Dermis blood vessel endothelial cell (primary cell): ENCODE data around the gene ZDHHC11B. TPM values are rescaled to one million over a fixed set of nuclear protein-coding genes. Genes with fewer than 3 reads are reported as not detected.
"Not testable (repeated sequence)": the region's sequence is repeated elsewhere in the genome, so short reads cannot be mapped to it uniquely, and the experiment has no call there.

ENCODE experiments used
- DNase-seq: peaks from one replicate; pipeline ENCODE4 v3.0.0; 2010
- total RNA-seq: library from RNA; depleted of rRNA; stranded (reverse); fragments of >200 nt; gene quantifications from 2 replicates; pipeline ENCODE4 v1.2.3, GENCODE V29; 2014

Gene ZDHHC11B
- total RNA-seq, 1 donor from 2014 or later: 0.17 TPM

DNA sequence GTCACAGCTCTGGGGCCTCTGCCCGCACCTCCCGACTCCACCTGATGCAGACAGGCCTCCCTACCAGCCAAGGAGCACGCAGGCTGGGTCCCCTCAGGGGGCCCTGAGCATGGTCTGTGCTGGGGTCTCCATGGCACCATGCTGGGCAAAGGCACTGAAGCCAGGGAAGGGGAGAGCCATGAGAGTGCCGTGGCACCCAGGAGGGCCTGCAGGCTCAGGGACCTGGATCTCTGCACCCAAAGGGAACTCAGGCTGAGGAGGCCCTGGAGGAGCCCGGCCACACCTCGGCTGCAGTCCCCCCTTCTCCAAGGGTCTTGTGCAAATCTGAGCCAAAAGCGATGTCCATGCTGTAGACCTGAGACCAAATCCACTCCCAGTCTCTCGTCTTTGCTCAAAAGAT lies 32.5 kb downstream of the ZDHHC11B start:
- not testable (repeated sequence) for DNase-seq

DNA sequence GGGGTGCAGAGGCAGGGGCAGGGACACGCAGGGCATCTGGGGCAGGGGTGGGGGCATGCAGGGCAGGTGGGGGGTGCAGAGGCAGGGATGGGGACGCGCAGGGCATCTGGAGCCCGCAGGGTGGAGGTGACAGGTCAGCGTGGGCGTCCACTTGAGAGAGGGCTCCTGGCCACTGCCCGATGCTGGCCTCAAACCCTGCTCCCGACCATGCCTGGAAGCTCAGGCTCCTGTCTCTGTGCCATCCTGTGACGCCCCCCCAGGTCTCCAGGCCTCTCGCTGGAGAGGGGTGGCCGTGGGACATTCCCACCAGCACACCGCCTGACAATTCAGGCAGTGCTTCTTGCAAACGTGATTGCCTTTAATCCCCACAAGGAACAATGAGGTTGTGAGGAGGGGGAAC lies 33.0 kb downstream of the ZDHHC11B start:
- no peak for DNase-seq

DNA sequence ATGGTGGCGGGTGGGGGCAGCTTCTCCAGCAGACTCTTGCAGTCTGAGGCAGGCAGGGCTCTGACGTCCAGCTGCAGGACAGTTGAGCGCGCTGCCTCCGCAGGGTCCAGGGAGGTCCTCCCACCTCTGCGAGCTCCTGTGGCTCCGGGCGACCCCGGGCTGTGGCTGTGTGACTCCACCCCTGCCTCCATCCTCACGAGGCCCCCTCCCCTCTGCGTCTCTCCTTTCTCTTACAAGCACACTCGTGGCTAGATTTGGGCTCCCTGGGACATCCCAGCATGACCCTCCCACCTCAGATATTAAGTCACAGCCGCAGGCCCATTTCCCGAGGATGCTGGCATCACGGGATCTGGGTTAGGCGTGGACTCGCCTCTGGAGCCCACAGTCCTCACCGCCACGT lies 34.3 kb downstream of the ZDHHC11B start:
- DNase-seq: not testable (repeated sequence)

DNA sequence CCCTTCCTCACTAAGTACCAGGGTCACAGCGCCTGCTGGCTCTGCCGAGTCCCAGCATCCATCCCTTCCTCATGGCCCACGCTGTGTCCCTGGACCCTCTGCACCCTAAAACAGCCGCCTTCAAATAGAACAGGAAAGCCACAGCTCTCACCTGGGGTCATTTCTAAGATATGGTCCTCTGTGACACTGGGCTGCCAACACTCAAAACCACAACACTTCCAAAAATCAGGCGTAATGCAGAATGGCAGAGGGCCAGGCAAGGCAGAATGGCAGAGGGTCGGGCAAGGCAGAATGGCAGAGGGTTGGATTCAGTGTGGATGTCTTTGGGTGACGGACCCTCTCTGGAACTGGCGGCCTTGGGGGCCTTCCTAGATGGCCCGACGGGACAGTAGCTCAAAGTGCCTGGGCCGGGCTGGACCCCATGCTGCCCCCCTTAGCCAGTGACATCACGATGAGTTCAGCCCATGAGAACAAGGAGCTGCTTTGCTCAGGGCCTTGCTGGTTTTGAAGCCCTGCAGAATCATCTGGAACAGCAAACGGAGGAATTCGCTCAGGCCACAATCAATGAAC lies 35.3 kb downstream of the ZDHHC11B start:
- no peak for DNase-seq

DNA sequence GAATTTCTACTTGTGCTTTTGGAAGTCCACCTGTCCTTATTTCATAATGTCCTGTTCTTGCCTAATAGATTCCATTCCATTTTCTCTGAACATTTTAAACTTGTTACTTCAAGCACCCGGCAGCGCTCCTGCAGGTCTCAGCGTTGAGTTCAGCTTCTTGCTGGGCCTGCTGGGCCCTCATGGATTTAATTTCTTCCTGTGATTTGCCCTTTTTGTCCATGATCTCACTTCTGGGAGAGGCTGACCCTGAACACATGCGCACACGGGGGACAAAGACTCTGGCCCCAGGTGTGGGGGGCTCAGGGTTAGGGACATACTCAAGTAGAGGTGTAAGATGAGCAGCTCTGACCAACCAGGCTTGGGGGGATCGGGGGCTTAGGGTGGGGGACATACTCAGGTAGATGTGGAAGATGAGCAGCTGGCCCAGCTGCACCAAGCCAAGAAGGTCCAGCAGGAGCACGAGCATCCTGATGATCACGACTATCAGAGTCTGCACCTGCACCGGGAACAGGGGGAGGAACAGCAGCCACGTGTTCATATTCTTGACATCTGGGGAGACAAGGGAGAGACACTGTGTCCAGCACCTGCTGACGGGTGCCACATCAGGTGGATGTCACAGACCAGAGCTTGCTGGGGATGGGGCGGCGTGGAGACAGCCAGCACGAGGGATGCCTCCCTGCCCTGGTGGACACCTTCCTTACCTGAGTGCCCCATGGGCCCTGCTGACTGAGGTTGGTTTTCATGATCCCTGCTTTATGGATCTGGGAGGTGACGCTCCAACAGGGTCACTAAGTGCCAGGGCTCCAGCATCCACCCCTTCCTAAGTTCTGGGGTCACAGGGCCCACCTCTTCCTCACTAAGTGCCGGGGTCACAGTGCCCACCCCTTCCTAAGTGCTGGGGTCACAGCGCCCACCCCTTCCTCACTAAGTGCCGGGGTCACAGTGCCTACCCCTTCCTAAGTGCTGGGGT lies 36.2 kb downstream of the ZDHHC11B start:
- not testable (repeated sequence) for DNase-seq

DNA sequence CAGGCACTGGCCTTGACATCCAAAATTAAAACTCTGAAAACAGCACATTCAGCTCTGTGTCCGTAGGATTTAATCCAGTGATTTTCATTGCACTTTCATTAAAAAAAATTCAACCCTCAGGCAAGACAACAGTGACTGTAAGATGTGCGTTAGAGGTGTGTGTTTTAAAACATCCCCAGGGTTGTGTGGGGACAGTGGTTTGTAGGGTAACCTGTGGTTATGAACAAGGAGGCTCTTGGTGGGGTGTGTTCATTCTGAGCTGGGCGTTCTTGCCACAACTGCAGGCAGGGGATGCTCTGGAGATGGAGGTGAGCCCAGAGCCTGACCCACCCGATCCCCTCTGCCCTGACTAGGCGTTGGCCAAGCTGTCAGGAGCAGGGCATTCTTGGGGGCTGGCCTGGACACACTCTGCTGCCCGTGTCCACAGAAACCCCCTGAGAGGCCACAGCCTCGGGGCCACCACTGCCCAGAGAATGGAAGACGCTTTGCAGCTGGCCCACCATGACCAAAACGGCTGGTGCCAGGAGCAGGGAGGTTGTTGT lies 37.2 kb downstream of the ZDHHC11B start:
- DNase-seq: not testable (repeated sequence)

DNA sequence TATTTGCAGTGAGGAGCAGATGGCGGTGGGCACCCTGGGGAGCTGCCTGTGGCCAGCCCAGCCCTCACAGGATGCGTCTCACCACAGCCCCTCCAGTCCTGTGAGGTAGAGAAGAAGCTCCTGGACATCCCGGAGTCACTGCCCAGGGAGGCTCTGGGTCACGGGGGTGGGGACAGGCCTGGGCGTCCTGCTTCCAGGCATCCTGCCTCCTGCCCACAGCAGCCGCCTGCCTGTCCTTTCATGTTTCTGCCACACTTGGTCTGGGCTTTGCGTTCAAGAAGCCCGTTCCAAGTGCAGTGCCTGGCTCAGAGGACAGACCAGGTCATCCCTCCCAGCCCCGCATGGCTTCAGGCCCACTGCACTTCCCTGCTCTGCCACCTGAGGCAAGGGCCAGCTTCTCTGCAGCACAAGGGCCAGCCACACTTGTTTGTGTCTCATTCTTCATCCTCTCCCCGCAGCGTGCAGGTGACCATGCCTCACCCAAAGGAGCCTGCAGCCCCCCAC lies 38.2 kb downstream of the ZDHHC11B start:
- DNase-seq: no peak

DNA sequence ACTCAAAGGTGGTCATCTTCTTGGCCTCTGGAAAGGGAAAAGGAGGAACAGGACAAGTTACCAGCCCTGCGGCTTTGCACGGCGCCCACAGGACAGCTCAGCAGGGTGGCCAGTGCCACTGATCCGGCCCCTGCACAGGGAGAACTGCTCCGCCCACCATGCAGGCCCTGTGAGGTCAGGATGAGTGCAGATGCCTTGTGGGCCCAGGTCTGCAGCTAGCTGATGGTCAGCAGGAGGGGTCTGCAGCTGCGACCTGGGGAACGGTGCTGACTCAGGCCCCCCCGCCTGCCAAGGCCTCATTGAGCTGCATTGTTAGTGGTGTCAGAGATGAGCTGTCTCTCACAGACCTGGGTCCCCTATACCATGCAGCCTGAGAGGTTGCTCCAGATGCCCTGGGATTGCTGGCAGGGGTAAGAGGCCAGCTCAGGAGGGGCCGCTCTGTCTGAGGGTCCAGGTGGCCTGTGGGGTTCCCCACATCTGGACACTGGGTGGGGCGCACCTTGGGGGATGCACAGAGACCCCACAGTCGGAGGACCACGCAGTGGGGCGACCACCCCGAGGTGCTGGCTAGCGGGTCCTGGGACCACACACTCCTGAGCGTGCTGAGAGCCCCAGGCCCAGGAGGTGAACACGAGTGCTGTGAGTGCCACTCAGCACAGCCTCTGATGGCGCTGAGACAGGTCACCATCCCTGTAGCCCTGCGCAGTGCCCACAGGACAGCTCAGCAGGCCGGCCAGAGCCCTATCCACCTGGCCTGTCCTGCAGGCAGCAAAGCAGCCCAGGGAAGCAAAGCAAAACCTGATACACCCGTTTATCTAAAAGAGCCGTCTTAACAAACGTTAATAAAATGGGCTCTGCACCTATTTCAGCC lies 39.0 kb downstream of the ZDHHC11B start:
- DNase-seq: not testable (repeated sequence)

DNA sequence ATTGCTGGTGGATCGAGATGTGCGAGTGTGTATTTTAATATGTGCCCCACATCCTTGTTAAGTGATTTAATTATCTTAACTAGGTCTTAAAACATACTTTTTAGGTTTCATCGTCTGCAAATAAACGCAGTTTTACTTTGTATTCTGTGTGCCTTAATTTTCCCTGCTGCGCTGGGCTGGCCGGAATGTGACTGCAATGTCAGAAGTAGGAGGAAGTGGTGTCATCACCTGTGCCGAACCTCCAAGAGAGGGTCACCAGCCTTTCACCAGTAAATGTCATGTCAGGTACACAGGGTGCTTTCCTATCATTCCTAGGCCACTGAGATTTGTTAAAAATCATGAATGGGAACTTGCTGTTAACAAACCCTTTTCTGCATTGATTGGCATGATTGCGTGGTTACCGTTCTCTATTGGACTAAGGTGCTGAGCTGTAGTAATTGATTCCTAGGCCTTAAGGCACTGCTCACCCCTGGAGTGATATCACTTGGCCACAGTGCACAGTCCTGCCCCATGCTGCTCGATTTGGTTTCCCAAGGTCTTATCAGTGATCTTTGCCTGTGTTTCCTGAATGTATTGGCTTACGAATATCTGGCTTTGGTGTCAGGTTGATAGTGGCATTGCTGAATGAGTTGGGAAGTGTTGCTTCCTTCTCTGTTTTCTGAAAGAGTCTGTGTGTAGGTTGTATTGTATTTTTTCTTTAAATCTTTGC lies 40.7 kb downstream of the ZDHHC11B start:
- not testable (repeated sequence) for DNase-seq

DNA sequence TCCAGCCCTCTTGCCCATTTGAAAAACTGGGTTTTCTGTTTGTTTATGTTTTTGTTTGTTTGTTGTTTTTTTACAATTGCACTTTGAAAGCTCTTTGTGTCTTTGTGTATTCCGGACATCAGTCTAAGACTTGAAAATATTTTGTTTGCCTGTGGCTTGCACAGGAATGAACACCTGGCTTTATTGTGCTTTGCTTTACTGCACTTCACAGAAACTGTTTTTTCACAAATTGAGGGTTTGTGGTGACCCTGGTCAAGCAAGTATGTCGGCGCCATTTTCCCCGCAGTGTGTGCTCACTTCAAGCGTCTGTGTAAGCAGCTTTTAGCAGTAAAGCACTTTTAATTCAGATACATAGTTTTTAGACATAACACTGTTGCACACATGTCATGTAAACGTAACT lies 42.3 kb downstream of the ZDHHC11B start:
- DNase-seq: not testable (repeated sequence)

DNA sequence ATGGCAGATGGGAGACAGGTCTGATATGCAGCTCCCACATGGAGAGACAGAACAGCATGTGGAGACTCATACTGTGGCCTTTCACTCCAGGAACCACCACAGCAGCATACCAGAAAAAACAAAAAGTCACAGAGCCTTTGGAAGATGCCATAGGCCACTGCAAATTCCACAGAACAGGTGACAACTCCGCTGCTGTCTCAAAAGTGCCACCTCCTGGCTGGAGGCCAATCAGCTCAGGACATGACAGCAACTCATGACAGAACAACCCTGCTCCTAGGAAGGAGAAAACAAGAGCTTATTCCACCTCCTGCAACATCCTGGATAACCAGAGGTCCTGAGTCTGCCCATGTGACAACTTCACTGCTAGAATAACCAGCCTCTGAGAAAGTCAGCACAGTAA lies 50.4 kb downstream of the ZDHHC11B start:
- not testable (repeated sequence) for DNase-seq

DNA sequence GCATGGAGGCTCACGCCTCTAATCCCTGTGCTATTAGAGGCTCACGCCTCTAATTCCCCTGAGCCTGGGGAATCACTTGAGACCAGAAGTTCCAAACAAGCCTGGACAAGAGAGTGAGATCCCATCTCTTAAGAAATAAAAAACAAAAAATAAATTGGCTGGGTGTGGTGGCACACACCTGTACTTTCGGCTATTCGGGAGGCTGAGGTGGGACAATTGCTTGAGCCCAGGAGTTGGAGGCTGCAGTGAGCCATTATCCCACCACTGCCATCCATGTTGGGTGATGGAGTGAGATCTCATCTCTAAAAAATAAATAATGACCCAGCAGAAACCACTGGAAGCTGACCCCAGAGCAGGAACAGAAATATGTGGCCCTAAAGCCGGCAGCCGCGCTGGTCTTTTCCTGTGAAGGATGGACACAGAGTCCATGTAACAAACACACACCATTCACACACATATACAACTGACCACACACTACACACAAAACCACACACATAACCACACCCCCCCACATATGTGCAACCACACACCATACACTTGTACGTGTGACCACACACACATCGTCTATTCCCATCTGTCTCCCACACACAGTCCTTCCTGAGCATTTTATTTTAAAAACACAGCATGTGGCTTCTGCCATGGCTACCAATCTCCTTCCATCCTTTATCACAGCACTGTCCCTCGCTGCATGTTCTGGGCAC lies 51.6 kb downstream of the ZDHHC11B start:
- DNase-seq: not testable (repeated sequence)

DNA sequence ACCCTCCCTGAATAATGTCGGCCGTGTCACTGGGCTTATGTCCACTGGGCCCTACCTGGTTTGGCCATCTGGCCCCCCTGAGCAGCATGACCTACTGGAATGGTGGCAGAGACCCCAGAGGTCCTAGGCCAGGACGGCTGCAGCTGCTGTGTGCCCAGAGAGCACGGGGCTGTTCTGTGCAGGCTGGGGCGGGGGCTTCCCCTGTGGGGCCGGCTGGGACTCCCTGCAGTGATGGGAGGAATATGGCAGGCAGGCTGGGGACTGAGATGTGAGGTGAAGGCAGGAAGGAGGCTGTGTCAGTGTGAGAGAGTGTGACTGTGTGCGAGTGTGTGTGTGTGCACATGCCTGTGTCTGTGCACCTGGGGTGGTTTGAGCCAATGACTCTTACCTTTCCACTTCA lies 55.3 kb downstream of the ZDHHC11B start:
- DNase-seq: not testable (repeated sequence)

DNA sequence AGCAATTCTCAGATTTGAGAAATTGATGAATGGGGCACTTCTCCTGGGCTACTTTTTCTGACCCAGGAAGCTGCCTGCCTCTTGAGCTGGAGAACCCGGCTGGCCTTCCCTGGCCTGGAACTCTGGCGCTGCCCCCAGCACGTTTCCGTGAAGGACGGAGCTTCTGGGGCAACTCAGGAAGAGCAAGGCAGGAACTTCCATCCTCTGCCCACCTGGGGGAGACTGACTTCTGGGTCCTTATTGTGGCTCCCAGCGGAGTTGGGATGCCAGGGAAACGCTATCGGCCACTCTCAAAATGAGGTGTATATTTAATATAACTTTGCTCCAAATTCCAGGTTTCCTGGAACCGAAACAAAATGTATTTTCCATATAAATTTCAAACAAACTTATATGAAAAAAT lies 57.4 kb downstream of the ZDHHC11B start:
- DNase-seq: not testable (repeated sequence)

DNA sequence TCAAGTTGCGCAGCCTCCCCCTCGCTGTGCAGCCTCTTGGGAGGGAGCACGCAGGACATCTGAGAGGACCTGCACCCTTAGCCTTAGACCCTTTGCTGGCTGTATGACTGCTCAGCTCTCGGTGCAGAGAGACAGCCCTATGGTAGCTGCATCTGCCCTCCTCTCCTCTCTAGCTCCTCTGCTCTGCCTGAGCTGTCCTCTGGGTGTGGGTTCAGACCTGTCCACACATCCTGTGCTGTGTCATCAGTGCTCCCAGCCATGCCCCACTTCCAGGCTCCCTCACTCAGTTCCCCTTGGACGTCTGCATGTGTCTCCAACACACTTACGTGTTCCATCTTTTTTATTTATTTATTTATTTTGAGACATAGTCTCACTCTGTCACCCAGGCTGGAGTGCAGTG lies 60.7 kb downstream of the ZDHHC11B start:
- DNase-seq: not testable (repeated sequence)

DNA sequence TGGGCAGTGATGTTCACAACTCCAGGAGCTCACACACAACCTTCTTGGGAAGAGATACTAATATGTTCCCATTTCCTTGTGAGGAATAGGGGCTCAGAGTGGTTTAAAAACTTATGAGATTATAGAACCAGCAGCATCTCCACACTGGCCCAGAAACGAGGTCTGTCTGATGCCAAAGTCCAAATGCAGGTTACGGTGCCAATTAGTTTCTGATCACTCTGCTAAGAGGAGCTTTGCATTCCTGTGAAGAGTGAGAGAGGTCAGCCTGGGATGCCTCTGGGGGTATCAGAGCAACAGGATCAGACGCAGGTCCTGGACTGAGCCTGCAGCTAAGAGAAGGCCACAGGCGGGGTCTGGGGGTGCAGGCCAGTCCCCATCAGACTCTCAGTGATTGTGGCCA lies 61.2 kb downstream of the ZDHHC11B start:
- not testable (repeated sequence) for DNase-seq

DNA sequence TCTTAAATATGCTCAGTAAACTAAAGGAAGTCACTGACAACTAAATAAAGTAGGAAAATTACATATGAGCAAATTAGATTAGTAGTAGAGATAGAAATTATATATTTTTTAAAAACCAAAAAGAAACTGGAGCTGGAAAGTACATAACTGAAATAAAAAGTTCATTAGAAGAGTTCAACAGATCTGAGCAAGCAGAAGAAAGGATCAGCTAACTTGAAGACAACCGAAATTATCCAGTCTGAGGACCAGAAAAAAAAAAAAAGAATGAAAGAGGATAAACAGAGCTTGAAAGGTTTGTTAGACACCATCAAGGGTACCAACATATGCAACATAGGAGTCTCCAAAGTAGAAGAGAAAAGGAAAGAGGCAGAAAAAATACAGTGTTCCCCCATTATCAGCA lies 65.2 kb downstream of the ZDHHC11B start:
- DNase-seq: not testable (repeated sequence)

DNA sequence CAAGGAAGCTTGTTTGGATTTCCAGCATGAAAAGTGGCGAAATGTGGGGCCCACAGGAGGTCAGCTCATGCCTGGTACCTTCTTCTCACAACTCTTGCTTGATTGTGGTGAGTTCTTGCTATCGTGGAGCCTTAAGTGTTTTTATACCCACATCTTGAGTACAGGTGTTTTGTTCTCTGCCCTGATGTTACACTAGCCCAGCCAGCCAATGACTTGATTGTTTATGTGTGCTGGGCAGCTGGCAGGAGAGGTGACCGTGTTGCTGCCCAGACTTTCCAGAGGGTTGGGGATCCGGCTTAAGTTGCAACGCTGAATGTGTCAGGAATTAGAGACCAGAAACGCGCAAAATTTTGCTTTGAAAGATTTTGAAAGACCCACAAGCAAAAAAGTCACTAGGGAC lies 67.4 kb downstream of the ZDHHC11B start:
- no peak for DNase-seq

DNA sequence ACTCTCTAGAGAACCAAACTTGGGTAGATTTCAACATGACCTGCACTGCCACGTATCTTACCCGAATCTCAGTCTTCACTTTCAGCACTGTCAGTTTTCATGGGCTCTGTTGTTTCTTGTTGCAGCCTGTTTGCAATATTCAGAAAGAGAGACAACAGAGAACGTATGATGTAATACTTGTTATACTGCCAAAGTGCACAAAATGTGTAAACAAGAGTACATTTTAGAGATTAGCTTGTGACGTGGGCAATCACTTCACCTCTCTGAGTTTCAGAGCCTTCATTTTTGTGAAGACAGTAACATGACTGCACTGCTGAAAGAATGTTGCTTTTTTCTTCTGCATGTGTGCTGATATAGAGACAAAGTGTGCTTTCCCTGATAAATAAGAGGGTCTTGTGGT lies 67.8 kb downstream of the ZDHHC11B start:
- not testable (repeated sequence) for DNase-seq

DNA sequence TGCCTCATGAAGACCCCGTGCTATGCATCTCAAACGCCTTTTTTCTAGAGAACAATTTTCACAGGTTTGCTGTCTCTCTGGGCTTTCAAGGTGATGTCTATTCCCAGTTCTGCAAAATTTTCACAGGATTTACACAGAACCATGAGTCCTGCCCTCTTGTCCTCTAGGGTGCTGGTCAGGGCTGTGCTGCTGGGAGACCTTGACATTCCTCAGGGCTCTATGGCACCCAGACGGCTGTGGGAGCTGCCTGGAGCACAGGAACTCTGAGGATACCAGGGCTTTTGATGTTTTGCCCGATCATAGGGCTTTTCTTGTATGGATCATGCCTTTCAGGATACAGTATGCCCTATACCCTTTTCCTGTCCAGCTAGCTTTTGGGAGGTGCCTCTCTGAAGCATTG lies 68.9 kb downstream of the ZDHHC11B start:
- DNase-seq: not testable (repeated sequence)
